Measurements from ENCODE around the gene ABCB9.

- TF ChIP-seq CTCF (IDR thresholded peaks at IDR 0.05) (no peak), EZH2phosphoT487 (IDR thresholded peaks at IDR 0.05) (no peak), EZH2 (IDR thresholded peaks at IDR 0.05) (no peak)
These were observed 33.1 kb upstream of the ABCB9 start for GRCh38 chr12:122999196-122999946.

All from neural progenitor cell (in vitro differentiated cells).